GM18517 (cell line): ENCODE data around the gene GNB1.

ENCODE experiments used
- ATAC-seq: cut with Tn5 transposase; IDR thresholded peaks from one replicate; pipeline ENCODE4 v1.9.1; 2021; ENCODE audit warnings: mild to moderate bottlenecking, moderate library complexity; ENCODE audit not compliant: unreplicated experiment

The GNB1 gene

DNA sequence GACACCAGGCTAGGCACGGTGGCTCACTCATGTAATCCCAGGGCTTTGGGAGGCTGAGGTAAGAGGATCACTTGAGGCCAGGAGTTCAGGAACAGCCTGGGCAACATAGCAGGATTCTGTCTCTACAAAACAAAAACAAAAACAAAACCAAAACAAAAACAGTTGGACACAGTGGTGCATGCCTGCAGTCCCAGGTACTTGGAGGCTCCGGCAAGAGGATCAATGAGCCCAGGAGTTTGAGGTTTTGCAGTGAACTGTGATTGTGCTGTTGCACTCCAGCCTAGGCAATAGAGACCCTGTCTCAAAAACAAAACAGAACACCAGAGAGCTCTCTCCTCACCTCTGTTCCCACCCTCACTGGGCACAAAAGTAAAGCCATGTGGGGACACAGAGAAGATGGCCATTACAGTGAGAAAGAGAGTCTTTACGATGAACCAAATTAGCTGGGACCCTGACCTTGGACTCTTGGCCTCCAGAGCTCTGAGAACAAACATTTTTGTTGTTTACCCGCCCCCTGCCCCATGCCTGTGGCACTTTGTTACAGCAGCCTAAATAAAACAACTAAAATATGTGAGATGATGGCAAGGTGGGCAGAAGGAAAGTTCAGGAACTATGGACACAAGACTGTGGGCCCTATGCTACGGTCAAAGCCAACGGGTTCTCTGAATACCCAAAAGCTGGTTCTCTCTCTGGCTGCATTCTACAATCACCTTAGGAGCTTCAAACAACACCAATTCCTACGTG is 122.5 kb downstream of the GNB1 start:
- ATAC-seq, result no peak

DNA sequence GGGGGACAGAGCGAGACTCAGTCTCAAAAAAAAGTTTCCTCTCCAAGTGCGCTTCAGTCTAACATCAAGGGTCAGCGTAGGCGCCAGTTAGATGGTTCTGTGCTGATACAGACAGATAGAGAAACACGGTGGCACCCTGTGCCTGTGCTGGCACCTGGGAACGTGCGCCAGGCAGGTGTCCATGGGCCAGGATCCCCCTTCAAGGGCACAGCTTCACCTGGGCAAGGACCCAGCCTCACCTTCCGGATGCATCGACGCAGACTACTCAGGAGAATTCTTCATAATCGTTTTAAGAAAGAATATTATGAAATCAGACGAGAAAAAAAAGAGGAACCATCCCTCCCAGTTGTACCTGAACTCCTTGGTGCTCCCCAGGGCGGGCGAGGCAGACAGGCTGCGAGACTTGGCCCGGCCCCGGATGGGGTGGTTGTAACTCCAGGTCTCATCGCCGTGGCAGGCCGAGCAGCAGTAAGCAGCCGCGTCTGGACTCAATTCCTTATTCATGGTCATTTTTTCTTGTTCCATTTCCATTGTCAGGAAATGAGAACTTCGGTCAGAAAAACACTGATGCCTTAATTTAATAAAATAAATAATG is 125.9 kb downstream of the GNB1 start:
- no peak for ATAC-seq

DNA sequence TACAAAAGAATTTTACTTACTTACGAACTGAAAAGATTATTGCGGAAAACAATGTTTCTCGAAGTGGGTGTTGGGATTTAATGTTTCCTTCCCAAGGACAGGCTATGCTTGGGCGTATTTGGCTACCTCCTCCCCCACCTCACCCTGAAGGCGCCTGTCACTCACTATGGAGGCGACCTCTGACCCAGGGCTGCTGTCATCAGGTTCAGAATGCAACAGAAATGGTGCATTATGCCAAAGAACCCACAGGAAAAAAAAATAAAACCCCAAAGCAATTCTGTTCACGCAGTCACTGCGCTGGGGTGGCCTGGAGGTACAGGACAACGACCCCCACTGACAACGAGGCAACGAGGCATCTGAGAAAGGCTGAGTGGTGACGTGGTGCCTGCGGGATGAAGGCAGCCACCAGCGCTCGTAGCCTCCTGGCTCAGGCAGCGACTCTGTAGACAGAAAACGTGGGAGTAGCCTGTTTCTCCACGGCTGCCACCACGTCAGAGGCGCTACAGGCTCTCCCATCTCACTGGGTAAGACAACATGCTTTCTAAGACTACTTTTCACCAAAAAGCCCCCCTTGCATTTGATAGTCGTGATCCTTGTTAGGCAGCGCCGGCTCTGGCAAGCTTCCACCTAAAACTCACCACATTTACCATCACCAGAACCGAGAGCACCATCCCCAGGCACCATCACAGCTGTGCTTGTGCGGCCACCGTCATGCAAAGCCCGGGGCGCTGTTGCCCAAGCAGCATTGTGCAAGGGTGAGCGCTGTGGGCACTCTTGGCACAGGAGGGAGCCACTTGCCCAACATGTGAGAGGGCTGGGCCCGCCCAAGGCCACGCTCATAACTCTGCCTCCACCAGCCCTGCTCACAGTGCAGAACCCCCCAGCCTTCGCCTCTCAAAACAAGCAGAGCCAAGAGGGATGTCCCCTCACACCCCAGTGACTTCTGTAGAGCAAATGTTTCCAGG is 126.9 kb downstream of the GNB1 start:
- no peak for ATAC-seq

DNA sequence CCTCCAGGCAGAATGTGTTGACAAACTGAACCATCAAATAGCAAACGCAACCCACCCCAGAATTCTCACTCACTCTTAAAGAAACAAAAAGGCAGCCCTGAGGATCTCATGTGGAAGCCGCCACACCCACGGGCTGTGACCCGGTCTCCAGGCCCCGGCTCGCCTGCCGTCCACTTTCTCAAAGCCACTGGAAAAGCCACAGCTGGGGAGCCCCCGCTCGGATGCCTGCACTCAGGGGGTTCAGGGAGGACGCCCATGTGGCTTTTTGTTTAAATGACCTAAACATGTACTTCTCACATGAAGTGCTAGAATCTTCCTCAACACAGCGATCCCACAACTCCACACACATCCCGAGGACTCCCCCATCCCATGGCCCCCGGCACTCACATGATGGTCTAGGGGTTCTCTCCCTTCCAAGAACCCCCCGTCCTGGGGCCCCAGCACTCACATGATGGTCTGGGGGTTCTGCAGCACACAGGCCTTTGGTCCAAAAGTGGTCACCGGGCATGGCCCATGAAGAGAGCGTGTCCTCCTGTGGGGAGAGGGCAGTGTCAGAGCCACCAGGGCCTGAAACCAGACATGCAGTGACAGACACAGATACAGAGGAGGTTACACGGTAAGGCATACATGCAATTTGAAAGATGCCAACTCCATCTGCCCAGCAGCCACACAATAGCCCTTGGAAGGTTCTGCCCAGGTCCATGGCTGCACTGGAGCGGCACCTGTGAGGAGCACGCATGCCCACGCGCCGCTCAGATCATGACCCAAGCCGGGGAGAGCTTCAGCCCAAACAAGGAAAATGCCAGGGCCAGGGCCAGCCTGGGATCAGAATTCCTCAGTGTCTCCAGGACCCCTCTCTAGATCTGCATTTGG is 129.1 kb downstream of the GNB1 start:
- ATAC-seq, result no peak

DNA sequence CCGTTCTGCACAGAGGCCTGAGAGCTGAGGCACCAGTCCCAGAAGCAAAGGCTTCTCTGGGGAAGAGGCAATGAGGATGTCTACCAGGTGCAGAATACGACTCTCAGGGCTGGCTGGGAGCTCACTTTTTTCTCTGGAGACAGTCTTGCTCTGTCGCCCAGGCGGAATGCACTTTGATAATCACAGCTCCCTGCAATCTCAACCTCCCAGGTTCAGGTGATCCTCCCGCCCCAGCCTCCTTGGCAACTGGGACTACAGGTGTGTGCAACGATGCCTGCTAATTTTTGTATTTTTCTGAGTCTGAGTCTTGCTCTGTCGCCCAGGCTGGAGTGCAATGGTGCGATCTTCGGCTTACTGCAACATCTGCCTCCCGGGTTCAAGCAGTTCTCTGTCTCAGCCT is 130.2 kb downstream of the GNB1 start:
- ATAC-seq, result no peak

DNA sequence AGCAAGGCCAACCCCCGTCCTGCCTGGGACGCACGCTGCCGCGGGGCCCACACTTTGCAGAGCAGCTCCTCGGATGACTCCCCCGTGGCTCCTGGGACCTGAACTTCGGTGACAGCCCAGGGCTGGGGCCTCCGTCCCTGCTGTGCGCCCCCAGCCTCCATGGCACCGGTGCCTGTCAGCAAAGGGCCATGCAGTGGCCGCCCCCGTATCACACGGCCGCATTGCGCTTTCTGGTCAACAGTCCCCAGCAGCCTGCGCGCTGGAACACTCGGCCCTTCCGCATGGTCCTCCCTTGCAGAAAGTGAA is 130.6 kb downstream of the GNB1 start:
- no peak for ATAC-seq

DNA sequence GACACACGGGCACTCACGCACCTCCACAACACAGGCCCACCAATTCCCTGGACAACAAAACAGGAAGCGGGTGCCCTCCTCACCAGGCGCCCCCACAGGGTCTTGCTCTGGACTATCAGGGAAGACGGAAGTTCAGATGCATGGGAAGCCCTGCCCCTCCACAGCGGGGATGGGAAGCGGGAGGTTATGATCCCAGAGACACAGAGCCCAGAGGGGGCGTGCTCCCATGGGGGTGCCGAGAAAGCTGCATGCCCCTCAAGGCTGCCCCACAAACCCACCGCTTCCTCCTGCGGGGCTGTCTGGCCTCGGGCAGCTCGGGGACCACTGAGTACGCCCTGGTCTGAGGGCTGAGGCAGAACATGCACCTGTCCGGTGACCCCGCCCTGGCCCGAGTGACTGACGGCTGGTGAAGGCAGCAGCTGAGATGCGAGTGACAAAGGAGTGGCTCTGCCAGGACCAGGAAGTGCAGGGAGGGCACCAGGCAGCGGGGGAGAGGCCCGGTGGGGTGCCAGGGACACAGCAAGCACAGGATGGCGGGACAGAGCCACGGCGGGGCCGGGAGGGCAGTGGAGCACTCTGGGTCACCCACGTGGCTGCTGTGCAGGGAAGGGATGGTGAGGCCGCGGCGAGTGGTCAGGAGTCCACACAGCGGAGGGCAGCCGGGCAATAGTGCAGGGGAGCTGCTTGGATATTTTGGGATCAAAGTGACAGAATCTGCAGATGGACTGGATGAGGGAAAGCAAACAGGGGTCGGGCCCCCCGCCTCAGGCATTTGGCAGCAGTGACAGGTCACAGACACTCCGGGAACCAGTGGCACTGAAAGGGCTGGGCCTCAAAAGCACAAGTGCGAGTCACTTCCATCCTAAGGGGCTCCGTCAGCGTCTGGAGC is 131.2 kb downstream of the GNB1 start:
- no peak for ATAC-seq

DNA sequence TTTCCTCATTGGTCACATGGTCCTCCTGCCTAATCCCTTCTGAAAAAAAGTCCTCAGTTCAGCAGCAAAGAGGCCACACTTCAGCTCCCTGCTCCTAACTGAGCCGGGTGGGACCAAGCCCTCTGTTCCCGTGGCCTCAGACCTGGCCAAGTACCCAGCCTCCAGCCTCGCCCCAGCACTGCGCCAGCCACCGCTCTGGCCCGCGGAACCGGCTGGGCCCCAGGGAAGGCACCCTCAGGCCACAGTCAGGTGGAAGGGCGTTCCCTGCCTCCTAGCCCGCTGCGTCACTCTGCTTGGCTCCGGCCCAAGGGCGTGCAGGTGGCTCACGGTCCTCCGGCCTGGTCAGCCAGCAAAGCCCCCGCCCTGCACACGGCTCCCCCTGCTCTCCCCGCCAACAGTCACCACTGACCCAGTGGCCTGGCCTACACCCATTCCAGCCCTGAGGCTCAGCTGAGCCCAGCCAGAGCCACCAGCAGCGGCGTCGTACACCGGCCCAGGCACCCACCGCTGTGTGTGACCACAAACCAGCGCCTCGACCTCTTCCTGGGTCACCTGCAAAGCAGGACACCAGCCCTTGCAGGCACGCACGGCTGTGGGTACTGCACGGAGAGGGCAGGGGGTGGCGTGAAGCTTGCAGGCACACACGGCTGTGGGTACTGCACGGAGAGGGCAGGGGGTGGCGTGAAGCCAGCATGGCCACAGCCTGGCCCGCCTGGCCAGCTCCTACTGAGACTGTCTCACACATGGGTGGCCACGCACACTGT is 132.0 kb downstream of the GNB1 start:
- no peak for ATAC-seq

DNA sequence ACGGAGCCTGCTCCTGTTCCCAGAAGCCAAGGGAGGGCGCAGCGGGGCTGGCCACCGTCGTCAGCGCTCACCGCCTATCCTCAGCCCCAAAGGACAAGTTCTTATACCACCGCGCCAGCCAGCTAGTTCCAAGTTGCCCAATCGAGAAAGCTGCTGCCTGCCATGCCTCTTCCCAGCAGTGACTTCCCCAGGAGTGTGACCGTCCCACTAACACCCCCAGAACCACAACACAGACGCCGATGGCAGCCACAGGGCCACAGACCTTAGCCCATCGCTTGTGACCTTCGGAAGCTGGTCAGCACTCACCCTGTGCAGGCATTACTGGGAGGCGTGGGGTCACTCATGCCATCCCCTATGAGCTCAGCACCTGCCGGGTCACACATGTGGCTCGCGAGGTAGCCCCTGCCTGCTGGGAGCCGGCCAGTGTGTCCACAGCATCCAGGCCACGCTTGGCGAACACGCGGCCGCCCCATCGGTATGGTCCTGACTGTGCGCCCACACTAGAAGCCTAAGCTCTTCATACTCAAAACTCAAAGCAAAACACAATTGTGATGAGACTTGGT is 132.7 kb downstream of the GNB1 start:
- ATAC-seq, result no peak

DNA sequence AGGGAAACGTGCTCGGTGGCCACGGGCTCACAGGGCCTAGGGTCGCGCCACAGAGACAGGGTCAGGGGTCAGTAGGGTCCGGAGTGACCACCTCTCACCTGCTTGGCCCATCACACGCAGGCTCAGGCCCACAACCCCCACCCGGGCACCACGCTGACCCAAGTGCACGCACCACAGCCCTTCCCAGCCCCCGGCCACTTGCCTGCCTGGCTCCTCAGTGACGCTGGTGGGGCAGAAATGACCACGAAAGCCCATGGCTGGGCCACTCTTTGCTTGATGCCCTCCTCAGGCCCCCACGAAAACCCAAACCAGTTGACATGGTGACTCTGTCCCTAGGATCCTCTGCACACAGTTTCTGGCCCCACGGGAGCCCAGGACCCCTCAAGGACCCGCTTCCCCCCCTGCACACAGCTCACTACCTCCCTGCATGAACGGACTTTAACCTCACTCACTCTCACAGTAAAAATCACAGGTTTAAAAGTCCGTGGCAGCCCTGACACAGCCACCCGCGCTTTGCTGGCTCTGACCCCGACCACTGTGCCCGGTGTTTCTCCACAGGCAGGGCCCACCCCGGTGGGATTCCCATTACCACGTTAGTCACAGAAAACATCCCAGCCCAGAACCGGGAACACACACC is 133.3 kb downstream of the GNB1 start:
- ATAC-seq, result no peak

DNA sequence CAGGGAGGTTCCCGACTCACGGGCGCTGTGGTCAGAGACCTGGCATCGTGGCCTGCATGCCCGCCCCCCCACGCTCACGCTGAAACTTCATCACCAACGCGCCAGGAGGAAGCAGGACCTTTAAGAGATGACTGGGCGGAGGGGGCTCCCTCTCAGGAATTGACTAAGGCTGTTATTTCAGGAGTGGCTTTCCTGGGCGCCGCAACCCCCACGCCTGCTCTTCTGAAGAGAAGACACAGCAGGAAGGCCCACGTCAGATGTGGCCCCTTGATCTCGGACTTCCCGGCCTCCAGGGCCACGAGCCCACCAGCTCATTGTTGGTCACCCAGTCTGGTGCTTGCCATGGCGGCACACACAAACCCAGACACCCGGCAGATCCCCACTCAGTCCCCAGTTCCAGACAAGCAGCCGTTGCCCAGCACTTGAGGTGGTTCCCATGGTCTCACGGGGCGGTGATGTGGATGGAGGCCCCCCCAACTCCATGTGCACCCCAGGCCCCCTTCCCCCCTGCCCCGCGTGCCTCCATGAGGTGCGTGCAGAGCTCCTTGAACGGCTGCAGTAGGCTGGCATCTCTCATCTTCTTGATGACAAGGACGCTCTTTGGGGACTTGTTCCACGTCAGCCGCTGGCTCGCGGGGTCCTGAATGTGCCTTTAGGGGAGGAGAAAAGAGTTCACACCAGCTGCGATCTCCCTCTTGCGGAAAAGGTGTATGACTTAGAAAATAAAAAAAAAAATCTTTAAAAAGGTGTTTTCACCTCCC is 134.0 kb downstream of the GNB1 start:
- no peak for ATAC-seq

DNA sequence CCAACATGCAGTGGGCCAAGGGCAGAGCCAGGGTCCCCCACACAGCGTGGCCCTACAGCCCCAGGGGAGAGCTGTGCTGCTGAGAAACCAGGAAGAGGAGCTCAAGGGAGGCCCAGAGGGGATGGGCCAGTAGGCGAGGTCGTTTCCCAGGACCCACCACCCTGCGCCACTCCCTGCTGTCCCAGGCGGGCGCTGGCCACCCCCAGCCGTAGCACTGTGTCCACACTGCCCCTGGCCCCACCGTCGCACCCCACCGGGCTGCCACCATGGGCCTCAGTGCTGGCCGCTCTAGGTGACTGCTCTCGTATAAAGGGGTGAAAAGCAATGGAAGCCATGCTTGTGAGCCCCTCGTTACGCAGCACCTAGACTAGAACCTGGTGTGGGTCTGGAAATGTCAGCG is 135.0 kb downstream of the GNB1 start:
- ATAC-seq, result no peak

DNA sequence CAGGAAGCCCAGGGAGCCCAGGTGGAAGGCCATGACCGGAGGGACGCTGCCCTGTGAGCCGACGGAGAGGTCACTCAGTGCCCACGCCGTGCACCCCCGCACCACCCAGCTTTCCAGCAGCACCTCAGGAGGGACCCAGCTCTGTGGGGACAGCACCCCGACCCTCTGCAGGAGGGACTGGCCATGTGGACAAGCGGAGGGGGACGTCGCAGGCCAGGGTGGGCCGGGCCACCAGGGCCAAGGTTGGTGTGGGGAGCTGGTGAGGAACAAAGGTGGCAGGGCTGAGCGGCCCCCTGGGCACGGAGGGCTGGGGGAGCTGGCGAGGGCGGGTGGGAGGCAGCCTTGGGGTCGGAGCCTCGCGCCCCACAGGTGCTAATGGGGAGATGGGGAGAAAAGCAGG is 135.5 kb downstream of the GNB1 start:
- ATAC-seq, result no peak

DNA sequence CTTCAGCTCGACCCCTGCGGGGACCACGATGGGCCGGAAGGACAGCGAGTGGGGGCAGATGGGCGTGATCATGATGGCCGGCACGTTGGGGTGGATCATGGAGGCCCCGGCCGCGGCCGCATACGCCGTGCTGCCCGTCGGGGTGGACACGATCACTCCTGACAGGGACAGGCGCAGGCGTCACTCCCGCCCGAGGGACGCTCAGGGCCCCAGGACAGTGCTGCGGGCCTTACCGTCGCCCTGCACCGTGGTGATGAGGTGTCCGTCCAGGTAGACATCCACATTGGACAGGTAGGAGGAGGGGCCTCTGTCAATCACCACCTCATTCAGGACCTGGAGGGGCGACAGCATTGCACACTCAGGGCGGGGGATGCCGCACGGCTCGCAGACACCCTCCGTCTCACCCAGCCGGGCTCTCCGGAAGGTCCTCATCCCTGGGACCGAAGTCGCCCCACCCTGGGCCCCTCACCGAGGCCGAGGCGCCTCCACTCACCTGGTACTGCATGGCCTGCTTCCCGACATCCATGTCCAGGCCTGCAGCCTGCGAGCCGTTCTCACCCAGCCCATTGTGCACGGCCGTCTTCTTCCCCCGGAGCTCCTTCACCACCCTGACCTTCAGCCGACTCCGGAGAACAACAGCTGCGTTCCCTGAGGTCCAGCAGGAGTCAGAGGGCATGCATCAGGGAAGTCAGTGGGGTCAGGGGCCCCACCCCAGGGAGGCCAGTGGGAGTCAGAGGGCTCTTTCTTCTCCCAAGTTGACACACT is 136.7 kb downstream of the GNB1 start:
- no peak for ATAC-seq

DNA sequence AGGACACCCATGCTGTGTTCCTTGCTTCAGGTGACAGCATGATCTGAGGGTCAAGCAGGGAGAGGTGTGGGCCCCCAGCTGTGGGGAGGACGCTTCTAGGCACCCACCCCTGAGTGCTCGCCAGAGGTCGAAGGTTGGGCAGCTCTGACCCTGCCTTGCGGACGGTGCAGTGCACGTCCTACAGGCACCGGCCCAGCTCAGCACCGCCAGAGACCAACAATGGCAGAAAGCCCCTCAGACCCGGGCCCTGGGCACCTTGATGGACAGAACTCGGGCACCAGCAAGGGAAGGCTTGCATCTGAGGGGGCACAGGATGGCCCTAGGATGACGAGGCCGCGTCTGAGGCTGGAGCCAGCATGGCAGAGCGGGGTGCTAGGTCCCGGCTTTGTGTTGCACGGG is 137.3 kb downstream of the GNB1 start:
- ATAC-seq, result no peak

DNA sequence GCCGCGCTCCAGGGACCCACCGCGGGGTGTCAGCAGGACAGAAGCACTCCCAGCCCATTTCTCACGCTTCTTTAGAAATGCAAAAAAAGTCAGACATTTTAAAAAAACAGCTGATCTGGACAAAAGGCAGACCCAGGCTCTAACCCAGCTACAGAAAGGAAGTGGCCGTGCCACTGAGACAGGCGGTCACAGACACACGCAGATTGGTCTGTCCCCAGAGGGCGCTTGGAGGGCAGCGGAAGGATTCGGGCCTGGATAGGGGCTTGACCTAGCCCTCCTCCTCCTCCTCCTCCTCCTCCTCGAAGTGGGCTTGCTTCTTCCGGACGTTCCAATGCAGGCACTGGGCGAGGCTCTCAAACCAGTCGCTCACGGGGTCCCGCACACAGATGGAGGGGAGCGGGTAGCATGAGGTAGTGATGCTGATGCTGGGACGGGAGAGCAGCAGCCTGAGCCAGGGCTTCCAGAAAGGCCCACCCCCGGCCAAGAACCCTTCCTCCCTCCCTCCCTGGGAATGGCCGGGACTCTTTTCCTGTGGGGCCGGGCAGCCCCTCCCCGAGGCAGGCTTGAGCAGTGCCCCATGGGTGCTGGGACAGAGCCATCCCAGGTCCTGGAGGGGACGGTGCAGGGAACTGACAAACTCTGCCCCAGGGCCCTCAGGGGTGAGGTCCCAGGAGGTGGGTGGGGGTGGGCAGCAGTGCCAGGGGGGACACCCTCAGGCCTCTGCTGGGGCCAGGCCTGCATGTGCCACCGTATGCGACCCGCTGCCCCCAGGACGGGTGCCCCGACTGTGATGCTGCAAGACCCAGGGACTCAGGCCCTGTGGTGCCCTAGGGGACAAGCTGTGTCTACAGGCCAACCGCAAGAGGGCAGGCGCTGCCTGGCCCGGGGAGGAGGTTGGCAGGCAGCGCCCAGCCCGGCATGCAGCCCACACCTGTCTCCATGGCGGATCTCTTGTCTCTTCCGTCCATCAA is 138.0 kb downstream of the GNB1 start:
- ATAC-seq, result no peak
